ENCODE data around the gene COL23A1. TPM values are rescaled to one million over a fixed set of nuclear protein-coding genes. Genes with fewer than 3 reads are reported as not detected.

The COL23A1 gene
- total and polyA plus RNA-seq, 2 donors (not counting 1 experiment from before 2014, with no cell fraction given) = 0.20 TPM; not detected in 1

- no peak overlapping the region for H3K4me3 Mint-ChIP-seq
- no peaks in the 10 kb centered on the region for H3K9me3 Mint-ChIP-seq (ENCODE audit: insufficient read depth)
- no peak overlapping the region for H3K4me2 ChIP-seq (replicated peaks; ENCODE audit: low read depth, low read length, poor library complexity, severe bottlenecking)
- H3K4me1 Mint-ChIP-seq = no peaks in the 10 kb centered on the region
- no peaks in the 10 kb centered on the region for H3K4me1 ChIP-seq (ENCODE audit: control insufficient read depth in 2 of 2, insufficient read depth in 2 of 2, low read length in 2 of 2)
- no peak overlapping the region for H3K9ac ChIP-seq (ENCODE audit: low read length)
- POLR2A ChIA-PET = no interaction called here
- H3K27ac ChIP-seq (ENCODE audit: low read length in 2 of 2) = no peak overlapping the region
- no peak overlapping the region for H2AFZ ChIP-seq (ENCODE audit: insufficient read depth, low read depth, low read length, poor library complexity, severe bottlenecking)
- no peaks in the 10 kb centered on the region for H4K20me1 ChIP-seq (ENCODE audit: control insufficient read depth, insufficient read depth, low read length, poor library complexity, severe bottlenecking)
- ATAC-seq (ENCODE audit: low read depth) (no peak), DNase-seq (no peak)
- CTCF ChIA-PET = no interaction called here
- H3K27ac Mint-ChIP-seq = no peak overlapping the region
- no peaks in the 10 kb centered on the region for H3K36me3 ChIP-seq (replicated peaks in 1 of 2; ENCODE audit: control extremely low read depth in 1 of 2, control insufficient read depth in 1 of 2, extremely low read depth in 1 of 2, insufficient read depth in 2 of 2, low read length in 1 of 2)
- TF ChIP-seq, protein P1, sequence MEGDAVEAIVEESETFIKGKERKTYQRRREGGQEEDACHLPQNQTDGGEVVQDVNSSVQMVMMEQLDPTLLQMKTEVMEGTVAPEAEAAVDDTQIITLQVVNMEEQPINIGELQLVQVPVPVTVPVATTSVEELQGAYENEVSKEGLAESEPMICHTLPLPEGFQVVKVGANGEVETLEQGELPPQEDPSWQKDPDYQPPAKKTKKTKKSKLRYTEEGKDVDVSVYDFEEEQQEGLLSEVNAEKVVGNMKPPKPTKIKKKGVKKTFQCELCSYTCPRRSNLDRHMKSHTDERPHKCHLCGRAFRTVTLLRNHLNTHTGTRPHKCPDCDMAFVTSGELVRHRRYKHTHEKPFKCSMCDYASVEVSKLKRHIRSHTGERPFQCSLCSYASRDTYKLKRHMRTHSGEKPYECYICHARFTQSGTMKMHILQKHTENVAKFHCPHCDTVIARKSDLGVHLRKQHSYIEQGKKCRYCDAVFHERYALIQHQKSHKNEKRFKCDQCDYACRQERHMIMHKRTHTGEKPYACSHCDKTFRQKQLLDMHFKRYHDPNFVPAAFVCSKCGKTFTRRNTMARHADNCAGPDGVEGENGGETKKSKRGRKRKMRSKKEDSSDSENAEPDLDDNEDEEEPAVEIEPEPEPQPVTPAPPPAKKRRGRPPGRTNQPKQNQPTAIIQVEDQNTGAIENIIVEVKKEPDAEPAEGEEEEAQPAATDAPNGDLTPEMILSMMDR (IDR thresholded peaks at IDR 0.05) = no peak
- TF ChIP-seq EZH2 (IDR thresholded peaks at IDR 0.05; ENCODE audit: borderline replicate concordance, insufficient read depth, low read depth, low read length, poor library complexity, severe bottlenecking) = no peak
- H3K79me2 ChIP-seq (ENCODE audit: control insufficient read depth, insufficient read depth, low read length) = no peaks in the 10 kb centered on the region
- 89% methylated on average over 10 of the region's 11 CpGs for WGBS (ENCODE audit: insufficient coverage)
- H3K27me3 Mint-ChIP-seq = peaks cover 11% of the 10 kb centered on the region
- H3K4me3 ChIP-seq (ENCODE audit: control extremely low read depth in 1 of 5, extremely low read depth in 1 of 5, insufficient read depth in 1 of 5, low read depth in 2 of 5, low read length in 4 of 5) = no peak overlapping the region
- H3K9me3 ChIP-seq (ENCODE audit: control extremely low read depth in 1 of 3, control insufficient read depth in 2 of 3, insufficient read depth in 1 of 3, low read length in 2 of 3) = no peaks in the 10 kb centered on the region
- intact Hi-C loops (cut with micrococcal nuclease) = no loop called here
- H3K27me3 ChIP-seq (replicated peaks in 1 of 4; ENCODE audit: control extremely low read depth in 1 of 4, control insufficient read depth in 3 of 4, insufficient read depth in 4 of 4, low read length in 3 of 4) = no peaks in the 10 kb centered on the region
These were observed 160.6 kb downstream of the COL23A1 start for GRCh38 chr5:178429491-178430185.

GRCh38 chr5:178429156-178429468 is 161.1 kb downstream of the COL23A1 start:
- no peaks in the 10 kb centered on the region for H3K79me2 ChIP-seq (ENCODE audit: control insufficient read depth, insufficient read depth, low read length)
- no peak overlapping the region for H3K27ac ChIP-seq (ENCODE audit: low read length in 2 of 2)
- no peak for DNase-seq
- no peak overlapping the region for H3K4me2 ChIP-seq (replicated peaks; ENCODE audit: low read depth, low read length, poor library complexity, severe bottlenecking)
- Mint-ChIP-seq H3K27me3 (peaks cover 11% of the 10 kb centered on the region), H3K4me1 (no peaks in the 10 kb centered on the region), H3K4me3 (no peak overlapping the region), H3K27ac (no peak overlapping the region), H3K9me3 (ENCODE audit: insufficient read depth) (no peaks in the 10 kb centered on the region)
- CTCF ChIA-PET = no interaction called here
- intact Hi-C loops (cut with micrococcal nuclease) = no loop called here
- H2AFZ ChIP-seq (ENCODE audit: insufficient read depth, low read depth, low read length, poor library complexity, severe bottlenecking) = no peak overlapping the region
- H4K20me1 ChIP-seq (ENCODE audit: control insufficient read depth, insufficient read depth, low read length, poor library complexity, severe bottlenecking) = no peaks in the 10 kb centered on the region
- WGBS (ENCODE audit: insufficient coverage) = 83% methylated on average over 5 of the region's 10 CpGs
- TF ChIP-seq, protein P1 (IDR thresholded peaks at IDR 0.05) = no peak
- no peak for TF ChIP-seq EZH2 (IDR thresholded peaks at IDR 0.05; ENCODE audit: borderline replicate concordance, insufficient read depth, low read depth, low read length, poor library complexity, severe bottlenecking)
- H3K27me3 ChIP-seq (replicated peaks in 1 of 4; ENCODE audit: control extremely low read depth in 1 of 4, control insufficient read depth in 3 of 4, insufficient read depth in 4 of 4, low read length in 3 of 4) = no peaks in the 10 kb centered on the region
- no peaks in the 10 kb centered on the region for H3K9me3 ChIP-seq (ENCODE audit: control extremely low read depth in 1 of 3, control insufficient read depth in 2 of 3, insufficient read depth in 1 of 3, low read length in 2 of 3)
- H3K4me3 ChIP-seq (ENCODE audit: control extremely low read depth in 1 of 5, extremely low read depth in 1 of 5, insufficient read depth in 1 of 5, low read depth in 2 of 5, low read length in 4 of 5) = no peak overlapping the region
- no peak overlapping the region for H3K9ac ChIP-seq (ENCODE audit: low read length)
- H3K4me1 ChIP-seq (ENCODE audit: control insufficient read depth in 2 of 2, insufficient read depth in 2 of 2, low read length in 2 of 2) = no peaks in the 10 kb centered on the region
- POLR2A ChIA-PET = no interaction called here
- ATAC-seq (ENCODE audit: low read depth) = no peak
- H3K36me3 ChIP-seq (replicated peaks in 1 of 2; ENCODE audit: control extremely low read depth in 1 of 2, control insufficient read depth in 1 of 2, extremely low read depth in 1 of 2, insufficient read depth in 2 of 2, low read length in 1 of 2) = no peaks in the 10 kb centered on the region

Measured in B cell (primary cell).